Measurements from ENCODE around the gene CCNY. TPM values are rescaled to one million over a fixed set of nuclear protein-coding genes. Genes with fewer than 3 reads are reported as not detected.

Gene CCNY
- total RNA-seq, 1 experiment from 2014 or later, result 22.6 TPM

DNA sequence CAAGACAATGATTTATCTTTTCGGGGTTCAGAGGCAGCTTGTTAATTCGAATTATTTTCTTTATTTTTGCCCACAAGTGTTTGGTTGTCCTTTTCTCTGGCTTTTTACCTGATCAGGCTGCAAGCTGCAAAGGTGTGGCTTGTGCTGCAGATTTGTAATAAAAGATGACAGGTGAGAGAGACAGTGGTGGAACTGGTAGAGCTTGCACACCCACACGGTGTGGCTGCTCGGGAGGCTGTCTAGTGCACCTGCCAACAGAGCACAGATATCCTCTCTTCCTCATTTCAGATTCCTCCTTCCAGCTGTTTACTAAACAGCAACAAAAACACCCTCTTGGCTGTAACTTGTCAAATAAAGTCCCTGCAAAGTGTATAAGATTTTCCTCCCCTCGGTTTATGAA lies 278.0 kb downstream of the CCNY start:
- in situ Hi-C loops (cut with HindIII; ENCODE audit: low pct_unique_long_range_greater_than_20kb, low sequenced_read_pairs), result no loop called here
- DNase-seq (ENCODE audit: low read depth, low spot score), result no peak

Other genes with a start within 250 kb of the CCNY start
- 20.1 and 21.3 TPM in 2 replicates for gene CUL2, start 246.2 kb upstream of the CCNY start, total RNA-seq (2014; rRNA removed; shearing (Covaris generic))
- gene CREM, start 209.7 kb upstream of the CCNY start, total RNA-seq (2014; rRNA removed; shearing (Covaris generic)), result 312 and 344 TPM in 2 replicates